Stimulated activated naive CD8-positive, alpha-beta T cell treated with anti-CD3 and anti-CD28 coated beads, Interleukin-15, Interleukin-2, amounts not matched to agents 100 U/mL and 50 U/mL, for 24 hours (primary cell): ENCODE data around the gene WDFY2.
"Not testable (repeated sequence)": the region's sequence is repeated elsewhere in the genome, so short reads cannot be mapped to it uniquely, and the experiment has no call there.

Experiments used
- ATAC-seq: fragments of 150-1000 bp; cut with Tn5 transposase; one replicate; pipeline ENCODE4 v1.10.0; 2021
- DNase-seq: peaks from one replicate; pipeline ENCODE4 v3.0.0; 2021

Gene WDFY2

DNA sequence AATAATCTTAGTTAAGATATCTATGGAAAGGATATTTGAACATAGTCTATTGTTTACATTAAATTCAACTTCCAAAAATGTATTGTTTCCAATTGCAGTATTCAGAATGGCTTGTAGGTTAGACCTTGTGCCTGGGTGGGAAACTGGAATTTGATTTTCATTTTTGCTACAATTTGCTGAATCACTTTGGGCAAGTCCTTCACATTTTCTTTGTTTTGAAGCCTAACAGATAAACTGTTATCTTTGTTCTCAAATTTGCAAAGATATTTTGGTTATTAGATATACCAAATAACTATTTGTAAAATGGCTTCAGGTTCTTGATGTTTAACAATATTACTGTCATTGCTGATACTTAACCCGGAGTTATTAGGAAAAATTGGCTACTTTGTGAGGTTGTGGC is 82.6 kb downstream of the WDFY2 start:
- ATAC-seq (no peak), DNase-seq (no peak)

DNA sequence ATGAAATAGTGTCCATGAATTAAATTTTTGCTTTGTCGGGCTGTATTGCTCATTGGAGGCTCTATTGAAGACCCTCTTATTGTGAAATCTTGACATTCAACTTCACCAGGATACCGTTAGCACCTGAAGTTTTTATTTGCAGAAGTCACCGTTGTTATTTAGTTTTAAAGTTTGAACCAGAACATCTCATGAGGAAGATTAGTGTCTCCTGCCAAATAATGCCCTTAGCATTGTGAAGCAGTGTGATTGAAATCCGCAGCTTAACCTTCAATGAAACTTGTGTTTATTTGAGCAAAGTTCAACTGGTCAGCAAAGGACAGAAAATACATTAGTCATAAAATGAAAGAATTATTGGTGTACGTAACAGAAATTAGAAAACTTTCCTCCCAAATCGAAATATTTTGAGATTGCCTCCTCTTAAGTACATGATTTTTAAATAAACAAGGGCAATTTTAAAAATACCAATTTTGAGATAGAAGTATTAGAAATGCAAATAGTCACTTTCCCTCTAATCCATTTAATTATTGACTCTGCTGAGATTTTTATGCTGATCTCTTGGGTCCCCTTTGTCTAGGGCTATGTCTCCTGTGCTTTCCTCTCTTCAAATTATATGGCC is 84.4 kb downstream of the WDFY2 start:
- ATAC-seq, result no peak
- DNase-seq, result no peak

DNA sequence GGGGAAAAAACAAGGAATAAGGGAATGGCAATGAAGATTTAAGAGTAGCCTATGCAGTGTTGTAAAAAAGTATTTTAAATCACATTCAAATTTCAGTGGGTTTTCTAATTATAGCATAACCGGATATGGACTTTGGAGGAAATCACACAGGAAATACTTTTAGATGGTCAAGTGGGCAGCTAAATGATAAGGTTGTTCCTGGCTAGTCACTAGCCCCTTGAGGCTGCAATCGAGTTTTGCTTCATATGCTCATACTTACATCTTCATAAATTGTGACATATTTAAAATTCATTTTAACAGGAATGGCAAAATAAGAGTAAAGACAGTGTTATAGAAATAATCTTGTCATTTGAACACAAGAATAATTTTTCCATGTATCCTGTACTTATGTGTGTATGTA is 88.9 kb downstream of the WDFY2 start:
- ATAC-seq, result no peak

DNA sequence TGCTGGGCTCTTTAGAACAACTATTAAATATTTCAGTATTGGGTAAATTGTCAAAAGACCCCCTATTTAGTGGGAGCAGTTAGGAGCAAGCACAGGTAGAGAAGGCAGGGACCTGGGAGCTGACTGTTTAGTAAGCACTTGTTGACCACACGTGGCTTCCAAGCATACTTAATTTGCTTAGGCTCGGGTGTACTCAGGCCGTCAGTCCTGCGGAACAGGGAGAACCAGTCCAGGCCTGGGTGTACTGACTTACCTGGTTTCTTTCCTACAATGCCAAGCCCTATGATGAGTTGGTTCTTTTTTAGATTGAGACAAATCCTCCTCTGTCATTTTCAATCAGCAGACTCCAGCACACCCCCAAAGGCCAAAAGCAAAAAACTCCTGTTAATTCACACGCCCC is 90.0 kb downstream of the WDFY2 start:
- ATAC-seq (no peak), DNase-seq (no peak)

More for the DNA sequence above, 88.9 kb downstream of the WDFY2 start:
- no peak for DNase-seq

DNA sequence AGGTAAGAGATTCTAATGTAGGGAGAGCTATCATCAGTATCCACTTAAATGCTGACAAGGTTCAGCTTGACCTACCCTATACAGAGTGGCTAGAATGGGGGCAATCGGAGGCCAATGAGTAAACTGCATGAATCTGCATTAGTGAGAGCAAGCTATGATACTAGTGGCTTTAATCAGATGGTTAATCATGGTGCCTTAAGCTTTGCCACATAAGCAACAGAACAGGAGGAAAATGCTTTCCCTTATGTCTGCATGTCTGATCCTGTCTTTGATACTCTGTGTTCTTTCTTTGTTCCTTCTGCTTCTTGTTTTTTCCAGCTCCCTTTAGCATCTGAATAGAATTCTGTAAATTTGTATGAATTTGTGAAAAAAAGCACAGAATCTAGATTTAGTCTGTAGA is 91.1 kb downstream of the WDFY2 start:
- DNase-seq (no peak), ATAC-seq (no peak)

DNA sequence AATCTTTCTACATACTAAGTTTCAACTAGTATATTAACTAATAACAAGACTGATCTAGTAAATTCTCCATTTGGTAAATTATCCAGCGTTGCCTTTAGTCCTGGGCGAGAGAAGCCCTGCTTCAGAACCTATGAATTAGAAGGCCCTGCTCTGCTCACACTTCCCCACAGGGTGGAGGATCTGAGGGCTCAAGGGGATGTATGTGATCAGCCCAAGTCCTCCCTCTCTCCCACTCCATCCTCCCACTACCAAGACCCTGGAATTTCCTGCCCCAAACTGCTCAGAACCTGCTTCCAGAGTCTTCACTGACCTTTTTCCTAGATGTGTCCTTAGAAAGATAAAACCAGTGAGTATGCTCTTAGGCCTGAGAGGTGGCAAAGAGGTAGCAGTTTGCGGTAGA is 91.6 kb downstream of the WDFY2 start:
- ATAC-seq (no peak), DNase-seq (no peak)

DNA sequence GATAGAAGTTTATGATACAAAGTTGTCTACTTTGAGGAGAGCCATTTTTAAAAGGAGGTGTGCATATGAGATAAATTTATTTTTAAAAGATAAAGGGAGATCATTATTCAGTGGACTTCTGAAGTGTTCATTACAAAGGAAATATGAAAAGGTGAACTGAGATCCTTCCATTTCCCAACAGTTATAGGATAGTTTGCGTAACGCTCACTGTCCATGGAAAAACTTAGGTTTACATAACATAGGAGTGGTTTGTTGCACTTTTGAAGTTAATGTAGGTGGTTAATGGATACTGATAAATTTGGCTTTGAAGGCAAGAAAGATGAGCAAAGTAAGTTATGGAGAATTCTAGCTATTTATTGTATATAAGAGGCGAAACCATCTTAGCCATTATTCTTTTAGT is 92.5 kb downstream of the WDFY2 start:
- DNase-seq (no peak), ATAC-seq (no peak)

DNA sequence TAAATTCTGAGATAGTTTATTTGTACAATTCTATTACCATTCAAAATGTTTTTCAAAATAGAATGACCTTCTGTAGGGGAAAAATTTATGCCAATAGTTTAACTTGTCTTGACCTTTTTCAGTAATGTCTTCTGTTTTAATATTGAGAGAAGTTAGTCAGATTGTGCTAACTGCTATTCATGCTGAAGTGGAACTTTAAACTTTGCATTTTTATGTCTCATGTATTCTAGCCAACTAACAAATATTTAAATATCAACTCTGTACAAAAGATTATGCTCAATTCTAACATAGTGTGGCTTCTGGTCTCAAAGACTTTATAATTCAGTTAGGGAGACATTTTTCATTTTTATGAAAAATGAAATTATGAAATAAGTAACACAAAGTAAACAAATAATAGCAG is 94.2 kb downstream of the WDFY2 start:
- DNase-seq (no peak), ATAC-seq (no peak)

DNA sequence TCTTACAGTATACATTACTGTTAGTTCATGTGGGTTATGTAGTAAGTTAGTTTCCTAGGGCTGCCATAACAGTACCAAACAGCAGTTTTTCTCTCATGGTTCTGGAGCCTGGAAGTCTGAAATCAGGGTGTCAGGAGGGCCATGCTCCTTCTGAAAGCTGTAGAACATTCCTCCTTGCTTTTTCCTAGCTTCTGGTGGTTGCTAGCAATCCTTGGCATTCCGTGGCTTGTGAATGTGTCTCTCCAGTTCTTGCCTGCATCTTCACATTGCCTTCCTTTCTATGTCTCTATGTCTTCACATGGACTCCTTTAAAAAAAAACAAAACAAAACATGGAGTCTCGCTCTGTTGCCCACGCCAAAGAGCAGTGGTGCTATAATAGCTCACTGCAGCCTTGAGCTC is 95.4 kb downstream of the WDFY2 start:
- no peak for ATAC-seq
- DNase-seq, result no peak

DNA sequence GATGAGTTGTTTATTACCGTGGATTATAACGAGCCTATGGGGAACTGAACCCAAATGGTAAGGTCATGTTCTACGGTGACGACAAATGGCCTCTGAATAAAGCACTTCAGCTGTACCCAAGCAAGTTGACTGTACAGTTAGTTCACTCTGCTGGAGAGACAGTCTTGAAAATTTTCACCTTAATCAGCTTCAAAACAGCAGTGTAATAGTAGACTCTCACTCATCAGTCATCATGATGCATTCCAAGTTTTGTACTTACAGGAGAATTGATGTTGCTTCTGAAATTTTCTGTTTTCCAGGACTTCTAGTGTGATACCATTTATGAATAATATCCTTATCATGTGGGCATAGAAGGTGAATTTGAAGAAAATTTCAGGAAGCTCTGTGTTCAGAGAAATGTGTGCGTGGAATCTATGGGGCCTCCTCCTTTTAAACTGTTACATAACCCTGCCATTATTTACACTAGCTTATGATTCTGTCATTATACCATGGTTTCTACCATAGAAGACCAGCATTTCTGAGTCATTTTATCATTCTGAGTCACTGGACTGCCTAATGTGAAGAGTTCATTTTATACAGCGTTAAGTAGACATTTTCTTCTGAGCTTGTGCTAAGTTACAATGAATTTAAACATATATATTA is 96.9 kb downstream of the WDFY2 start:
- peak; percentile 69 for ATAC-seq
- no peak for DNase-seq

DNA sequence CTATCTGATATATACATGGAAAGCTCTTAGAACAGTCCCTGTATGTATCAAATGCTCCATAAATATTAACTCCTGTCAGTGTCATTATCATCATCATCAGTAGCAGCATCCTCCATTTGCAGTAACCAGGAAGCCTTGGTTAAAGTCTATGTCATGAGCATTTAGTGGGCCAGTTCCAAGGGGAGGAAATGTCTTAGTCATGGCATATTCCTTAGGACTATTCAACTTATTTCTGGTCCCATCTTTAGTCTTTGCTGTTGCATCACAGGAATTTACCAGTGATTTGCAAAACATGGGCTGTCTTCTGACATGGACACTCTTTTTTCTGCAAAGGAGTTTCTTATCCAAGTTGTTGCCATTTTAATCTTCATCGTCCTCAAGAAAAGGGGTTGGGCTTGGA is 98.4 kb downstream of the WDFY2 start:
- no peak for ATAC-seq
- DNase-seq, result no peak

DNA sequence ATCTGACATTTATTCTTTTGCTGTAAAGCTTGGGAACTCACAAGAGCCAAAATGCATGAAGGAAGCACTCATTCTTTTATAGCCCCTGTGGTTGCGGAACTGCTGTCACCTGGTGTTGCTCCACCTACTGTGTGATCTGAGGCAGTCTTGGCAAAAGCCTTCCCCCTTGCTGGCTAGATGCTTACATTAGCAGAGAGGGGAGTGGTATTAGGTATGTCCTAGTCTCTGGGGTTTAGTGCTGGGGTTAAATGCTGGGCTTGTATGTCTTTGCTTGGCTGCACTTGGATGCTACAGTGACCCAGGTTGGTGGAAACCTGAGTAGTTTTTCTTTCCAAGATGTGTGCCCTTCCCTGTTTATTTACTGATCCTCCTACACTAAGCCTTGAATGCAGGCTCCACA is 99.3 kb downstream of the WDFY2 start:
- DNase-seq, result no peak
- ATAC-seq, result no peak

DNA sequence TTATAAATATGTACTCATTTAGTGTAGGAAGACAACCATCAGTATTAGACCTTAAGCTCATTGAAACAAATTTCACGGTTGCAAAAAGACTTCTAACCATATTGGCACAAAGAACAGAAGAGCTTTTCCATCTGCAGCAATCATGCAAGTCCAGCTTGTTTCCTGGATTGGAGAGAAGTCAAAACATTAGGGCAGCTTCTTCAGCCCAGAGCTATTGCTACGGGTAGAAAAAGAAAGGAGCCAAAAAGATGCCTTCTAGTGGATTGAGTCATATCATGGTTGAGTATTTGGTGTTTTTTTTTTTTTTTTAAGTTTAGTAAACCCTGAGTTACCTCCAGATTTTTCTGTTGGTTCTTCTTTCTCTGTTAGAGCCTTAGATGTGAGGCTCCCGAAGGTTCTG is 99.8 kb downstream of the WDFY2 start:
- DNase-seq (no peak), ATAC-seq (no peak)

DNA sequence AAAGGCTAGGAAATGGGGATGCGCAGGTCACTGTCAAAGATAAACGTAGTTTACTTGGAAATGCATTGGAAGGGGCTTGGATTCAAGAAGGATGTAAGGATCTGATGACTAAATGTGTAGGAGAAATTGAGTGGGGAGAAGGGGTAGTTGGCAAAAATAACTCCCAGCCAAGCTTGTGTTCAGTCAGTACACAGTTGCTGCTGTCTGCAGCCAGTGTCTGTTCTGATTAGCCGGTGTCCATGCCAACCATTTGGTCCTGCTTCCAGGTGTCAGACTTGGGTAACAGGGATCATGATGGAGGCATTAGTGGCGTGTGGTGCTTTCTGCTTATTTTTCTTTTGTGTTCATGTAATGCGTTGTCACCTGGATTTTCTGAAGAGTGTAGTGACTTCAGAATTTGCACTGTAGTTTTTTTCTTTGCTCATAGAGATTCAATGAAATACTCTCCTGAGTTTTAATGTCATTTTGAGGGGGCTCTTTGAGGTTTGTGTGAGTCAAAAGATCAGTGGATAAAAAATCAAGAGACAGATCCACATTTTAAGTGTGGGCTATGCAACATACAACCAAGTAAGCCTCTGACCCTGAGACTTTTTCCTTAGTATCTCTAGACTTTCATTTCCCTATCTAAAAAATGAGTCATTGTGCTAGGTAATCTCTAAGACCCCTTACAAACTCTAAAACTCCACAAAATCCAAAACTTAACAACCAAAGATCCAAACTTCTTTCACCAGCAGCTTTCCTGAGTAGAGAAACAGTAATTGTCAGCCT is 103.9 kb downstream of the WDFY2 start:
- peak; percentile 52 for ATAC-seq
- no peak for DNase-seq

DNA sequence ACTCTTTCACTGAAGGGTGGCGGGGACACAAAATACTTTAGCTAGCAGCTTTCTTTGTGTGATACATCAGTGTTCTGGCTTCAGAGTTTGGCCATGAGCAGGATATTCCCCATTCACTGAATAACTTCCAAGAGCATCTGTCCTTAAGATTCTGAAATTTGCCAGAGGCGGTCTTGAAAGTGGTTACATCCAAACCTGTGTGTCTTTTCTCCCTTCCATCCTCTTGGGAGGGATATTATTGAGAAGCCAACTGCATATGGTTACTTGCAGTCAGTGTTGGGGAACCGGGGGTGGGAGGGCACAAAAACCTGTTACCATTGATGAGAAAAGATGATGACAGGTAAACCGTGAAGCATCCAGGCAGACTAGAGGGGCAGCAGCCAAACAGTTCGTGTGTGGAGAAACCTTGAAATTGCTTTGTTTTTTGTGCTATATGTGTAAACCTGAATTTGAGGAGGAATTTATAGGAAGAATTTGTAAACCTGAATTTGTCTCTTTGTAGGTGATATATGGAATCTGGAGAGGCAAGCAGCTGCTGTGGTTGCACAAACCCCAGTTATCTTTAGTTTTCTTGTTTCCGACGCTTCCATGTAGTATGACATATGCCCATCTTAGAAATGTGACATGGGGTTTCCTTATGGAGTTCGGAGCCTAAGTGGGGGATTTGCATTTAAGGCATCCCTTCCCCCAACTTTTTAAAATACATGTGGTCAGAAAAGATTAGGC is 104.8 kb downstream of the WDFY2 start:
- ATAC-seq, result no peak
- no peak for DNase-seq

DNA sequence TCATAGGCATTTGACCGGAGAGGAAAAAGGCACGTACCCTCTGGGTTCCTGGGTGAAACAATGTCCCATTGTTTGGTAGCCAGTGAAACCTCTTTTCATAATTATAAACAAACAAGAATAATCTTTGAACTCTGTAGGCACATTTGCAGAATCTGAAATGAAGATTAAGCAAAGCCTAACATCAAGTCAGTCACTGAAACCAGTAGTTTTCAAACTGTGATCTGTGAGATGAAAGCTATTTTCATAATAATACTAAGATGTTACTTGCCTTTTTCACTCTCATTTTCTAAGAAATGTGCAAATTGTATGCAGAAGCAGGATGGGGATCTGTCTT is 105.4 kb downstream of the WDFY2 start:
- no peak for DNase-seq
- ATAC-seq, result no peak

DNA sequence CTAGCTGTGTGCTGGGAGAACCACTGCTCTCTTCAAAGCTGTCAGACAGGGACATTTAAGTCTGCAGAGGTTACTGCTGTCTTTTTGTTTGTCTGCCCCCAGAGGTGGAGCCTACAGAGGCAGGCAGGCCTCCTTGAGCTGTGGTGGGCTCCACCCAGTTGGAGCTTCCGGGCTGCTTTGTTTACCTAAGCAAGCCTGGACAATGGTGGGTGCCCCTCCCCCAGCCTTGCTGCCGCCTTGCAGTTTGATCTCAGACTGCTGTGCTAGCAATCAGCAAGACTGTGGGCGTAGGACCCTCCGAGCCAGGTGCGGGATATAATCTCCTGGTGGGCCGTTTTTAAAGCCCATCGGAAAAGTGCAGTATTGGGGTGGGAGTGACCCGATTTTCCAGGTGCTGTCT is 111.4 kb downstream of the WDFY2 start:
- not testable (repeated sequence) for DNase-seq, ATAC-seq

DNA sequence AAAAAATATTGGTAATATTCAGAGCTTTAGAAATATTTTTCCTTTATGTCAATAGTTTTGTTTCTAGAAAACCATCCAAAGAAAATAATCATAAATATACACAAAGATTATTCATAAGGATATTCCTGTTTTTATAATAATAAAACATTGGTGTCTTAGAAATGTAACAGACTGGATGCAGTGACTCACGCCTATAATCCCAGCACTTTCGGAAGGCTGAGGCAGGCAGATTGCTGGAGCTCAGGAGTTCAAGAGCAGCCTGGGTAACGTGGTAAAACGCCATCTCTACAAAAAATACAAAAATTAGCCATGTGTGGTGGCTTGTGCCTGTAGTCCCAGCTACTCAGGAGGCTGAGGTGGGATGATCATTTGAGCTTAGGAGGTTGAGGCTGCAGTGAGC is 112.9 kb downstream of the WDFY2 start:
- ATAC-seq, result no peak
- DNase-seq, result no peak

DNA sequence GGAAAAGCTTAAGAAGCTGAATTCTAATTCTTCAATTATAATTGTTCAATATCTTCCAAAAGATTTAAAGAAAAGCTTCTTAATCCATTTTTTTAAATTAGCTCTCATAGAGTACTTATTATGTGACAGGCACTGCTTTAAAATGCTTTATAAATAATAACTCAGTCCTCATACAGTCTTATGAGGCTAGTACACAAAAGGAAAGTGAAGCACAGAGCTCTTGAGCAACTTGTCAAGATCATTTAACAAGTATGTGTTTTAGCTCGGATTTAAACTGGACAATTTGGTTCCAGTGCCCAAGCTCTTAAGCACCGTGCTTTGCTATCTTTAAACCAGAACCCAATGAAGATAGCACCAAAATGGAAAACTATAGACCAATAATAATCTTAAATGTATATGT is 113.6 kb downstream of the WDFY2 start:
- DNase-seq, result no peak
- ATAC-seq, result no peak

DNA sequence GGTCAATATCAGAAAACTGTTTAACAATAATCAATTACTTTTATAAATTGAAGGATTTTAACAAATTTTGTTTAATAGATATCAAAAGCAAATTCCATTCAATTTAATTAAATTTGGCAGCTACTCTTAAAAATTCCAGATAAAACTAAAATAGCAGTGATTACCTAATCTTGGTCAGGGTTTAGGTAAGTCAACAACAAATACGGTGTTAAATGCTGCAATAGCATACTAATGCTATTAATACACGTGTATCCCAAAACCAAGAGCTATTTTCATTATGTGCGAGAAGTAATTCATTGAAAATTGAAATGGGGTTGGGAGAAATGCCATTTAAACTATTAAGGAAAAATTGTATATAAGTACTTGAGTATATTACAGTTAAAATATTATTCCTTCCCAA is 114.1 kb downstream of the WDFY2 start:
- DNase-seq, result no peak
- ATAC-seq, result no peak

DNA sequence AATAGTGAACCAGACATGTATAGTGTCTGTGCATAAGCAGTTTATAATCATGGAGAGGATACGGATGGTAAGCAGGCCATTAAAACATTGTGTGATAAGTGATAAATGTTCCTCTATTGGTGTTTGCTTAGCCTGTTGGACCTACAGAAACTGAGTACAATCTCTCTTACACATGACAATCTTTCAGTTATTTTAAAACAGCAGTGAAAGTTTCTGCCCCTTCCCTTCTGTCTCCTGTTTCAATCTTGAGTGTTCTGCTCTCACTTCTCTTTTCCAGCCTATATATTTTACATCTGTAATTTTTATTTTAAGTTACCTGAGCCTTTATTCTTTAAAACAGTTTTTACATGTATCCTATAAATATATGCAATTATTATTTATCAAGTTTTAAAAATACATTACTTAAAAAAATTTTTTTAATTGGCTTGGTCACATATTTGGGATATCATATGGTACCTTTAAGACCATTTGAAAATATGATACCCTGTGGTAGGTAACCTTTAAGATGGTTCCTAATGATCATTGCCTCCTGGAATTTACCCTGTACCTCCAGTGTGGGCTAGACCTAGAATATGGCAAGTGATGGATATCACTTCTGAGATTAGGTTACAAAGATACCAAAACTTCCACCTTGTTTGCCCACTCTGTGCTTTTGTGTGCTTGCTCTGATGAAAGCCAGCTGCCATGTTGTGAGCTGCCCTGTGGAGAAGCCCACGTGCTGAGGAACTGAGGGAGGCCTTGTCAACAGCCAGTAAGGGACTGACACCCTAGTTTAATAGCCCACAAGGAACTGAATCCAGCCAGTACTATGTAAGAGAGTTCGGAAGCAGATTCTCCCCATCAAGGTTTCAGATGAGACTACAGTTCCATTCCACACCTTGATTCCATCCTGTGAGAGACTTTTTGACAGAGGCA is 120.4 kb downstream of the WDFY2 start:
- DNase-seq (no peak), ATAC-seq (no peak)

DNA sequence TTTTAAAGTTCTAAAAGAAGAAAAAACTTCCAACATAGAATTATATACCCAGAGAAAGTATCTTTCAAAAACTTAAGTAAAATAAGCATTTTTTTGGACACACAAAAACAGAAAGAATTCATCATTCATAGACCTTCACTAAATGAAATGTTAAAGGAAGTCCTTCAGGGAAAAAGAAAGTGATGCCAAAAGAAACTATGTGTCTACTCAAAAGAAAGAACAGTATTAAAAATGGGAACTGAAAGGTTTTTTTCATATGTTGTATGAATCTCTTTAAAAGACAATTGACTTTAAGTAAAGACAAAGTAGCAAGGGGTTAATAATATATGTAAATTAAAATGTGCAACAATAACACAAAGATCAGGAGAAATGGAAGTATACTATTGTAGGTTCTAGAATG is 123.2 kb downstream of the WDFY2 start:
- no peak for ATAC-seq
- DNase-seq, result no peak
